Sigmoid colon (tissue), 4 donors: Measurements from ENCODE around the gene CDON.

Experiments used
- EP300 ChIP-seq, 4 donors: sonication (generic); formaldehyde crosslinking; IDR thresholded peaks; one replicate each; pipeline ENCODE4 v1.6.1; 2017; ENCODE audit warnings: antibody characterized with exemption in 4 of 4
- POLR2A ChIP-seq, 2 donors: fragments of 450-650 bp; IDR thresholded peaks; one replicate each; pipeline ENCODE4 v1.6.1; 2016; ENCODE audit warnings: antibody characterized with exemption in 2 of 2, mild to moderate bottlenecking in 2 of 2, moderate library complexity in 2 of 2
- POLR2AphosphoS5 ChIP-seq, 4 donors: sonication (generic); formaldehyde crosslinking; IDR thresholded peaks; one replicate each; pipeline ENCODE4 v1.6.1; 2017; ENCODE audit warnings: antibody characterized with exemption in 4 of 4
- TF ChIP-seq, protein P1 (sequence below), 4 experiments: fragments of 450-650 bp in 3 of 4; fragments of 200-600 bp in 1 of 4; IDR thresholded peaks; one replicate each; pipeline ENCODE4 v1.5.1; 2016 to 2019; ENCODE audit warnings: antibody characterized with exemption in 4 of 4, mild to moderate bottlenecking in 3 of 4, moderate library complexity in 2 of 4

DNA sequence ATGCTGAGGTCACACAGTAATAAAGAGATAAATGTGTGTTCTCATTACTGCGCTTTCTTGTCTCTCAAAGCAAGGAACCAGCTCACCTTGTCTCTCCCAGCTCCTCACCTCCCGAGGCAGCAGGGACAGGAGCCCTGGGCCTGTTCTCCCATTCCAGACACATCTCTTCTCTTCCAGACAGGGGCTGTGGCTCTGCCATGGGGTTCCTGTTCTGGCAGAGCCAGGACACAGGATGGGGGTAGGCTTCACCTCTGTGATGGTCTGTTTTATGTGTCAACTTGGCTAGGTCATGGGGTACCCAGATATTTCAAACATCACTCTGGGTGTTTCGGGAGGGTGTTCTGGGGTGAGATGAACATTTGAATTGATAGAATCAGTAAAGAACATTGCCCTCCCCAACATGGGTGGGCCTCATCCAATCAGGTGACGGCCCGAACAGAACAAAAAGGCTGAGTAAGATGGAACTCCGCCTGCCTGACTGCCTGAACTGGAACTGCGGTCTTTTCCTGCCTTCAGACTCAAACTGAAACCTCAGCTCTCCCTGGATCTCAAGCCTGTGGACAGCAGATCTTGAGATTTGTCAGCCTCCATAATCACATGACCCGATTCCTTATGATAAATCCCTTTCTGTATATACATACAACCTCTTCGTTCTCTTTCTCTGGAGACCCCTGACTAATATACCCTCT is 118.9 kb downstream of the CDON start:
- TF ChIP-seq, protein P1, sequence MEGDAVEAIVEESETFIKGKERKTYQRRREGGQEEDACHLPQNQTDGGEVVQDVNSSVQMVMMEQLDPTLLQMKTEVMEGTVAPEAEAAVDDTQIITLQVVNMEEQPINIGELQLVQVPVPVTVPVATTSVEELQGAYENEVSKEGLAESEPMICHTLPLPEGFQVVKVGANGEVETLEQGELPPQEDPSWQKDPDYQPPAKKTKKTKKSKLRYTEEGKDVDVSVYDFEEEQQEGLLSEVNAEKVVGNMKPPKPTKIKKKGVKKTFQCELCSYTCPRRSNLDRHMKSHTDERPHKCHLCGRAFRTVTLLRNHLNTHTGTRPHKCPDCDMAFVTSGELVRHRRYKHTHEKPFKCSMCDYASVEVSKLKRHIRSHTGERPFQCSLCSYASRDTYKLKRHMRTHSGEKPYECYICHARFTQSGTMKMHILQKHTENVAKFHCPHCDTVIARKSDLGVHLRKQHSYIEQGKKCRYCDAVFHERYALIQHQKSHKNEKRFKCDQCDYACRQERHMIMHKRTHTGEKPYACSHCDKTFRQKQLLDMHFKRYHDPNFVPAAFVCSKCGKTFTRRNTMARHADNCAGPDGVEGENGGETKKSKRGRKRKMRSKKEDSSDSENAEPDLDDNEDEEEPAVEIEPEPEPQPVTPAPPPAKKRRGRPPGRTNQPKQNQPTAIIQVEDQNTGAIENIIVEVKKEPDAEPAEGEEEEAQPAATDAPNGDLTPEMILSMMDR (IDR thresholded peaks at IDR 0.05), result no peak
- TF ChIP-seq POLR2A (IDR thresholded peaks at IDR 0.05) (no peak), POLR2AphosphoS5 (IDR thresholded peaks at IDR 0.05) (no peak), EP300 (IDR thresholded peaks at IDR 0.05) (no peak)
